ENCODE results near the gene SBNO2. TPM values are rescaled to one million over a fixed set of nuclear protein-coding genes. Genes with fewer than 3 reads are reported as not detected.

SBNO2 gene
- total RNA-seq, 2 donors from 2014 or later, result 14.7 to 17.7 TPM

DNA sequence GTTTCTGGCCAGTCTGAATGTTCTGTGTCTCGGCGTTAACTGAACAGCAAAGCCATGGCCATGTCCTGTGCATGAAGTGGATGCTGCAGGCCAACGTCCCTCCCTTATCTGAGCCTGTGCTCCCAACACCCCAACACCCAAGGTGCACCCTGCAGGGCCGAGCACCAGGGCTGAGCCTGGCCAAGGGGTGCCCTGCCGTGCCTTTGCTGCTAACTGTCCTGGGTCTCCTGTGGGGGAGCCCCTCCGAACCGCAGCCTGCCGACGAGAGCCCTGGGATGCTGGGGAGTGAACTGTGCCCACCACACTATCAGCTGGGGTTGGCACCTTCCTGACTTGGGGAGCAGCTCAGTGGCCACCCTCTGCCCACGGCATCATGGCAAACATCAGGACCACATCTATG, 52.7 kb downstream of the SBNO2 start:
- no peaks in the 10 kb centered on the region for H3K27me3 ChIP-seq
- no peaks in the 10 kb centered on the region for H3K9me3 ChIP-seq
- no peak for DNase-seq (ENCODE audit: low spot score)
- peaks cover 100% of the 10 kb centered on the region for H3K36me3 ChIP-seq
- H3K4me3 ChIP-seq, result no peak overlapping the region
- no peaks in the 10 kb centered on the region for H3K4me1 ChIP-seq
- TF ChIP-seq, protein P1, sequence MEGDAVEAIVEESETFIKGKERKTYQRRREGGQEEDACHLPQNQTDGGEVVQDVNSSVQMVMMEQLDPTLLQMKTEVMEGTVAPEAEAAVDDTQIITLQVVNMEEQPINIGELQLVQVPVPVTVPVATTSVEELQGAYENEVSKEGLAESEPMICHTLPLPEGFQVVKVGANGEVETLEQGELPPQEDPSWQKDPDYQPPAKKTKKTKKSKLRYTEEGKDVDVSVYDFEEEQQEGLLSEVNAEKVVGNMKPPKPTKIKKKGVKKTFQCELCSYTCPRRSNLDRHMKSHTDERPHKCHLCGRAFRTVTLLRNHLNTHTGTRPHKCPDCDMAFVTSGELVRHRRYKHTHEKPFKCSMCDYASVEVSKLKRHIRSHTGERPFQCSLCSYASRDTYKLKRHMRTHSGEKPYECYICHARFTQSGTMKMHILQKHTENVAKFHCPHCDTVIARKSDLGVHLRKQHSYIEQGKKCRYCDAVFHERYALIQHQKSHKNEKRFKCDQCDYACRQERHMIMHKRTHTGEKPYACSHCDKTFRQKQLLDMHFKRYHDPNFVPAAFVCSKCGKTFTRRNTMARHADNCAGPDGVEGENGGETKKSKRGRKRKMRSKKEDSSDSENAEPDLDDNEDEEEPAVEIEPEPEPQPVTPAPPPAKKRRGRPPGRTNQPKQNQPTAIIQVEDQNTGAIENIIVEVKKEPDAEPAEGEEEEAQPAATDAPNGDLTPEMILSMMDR (IDR thresholded peaks at IDR 0.05), result no peak
- H3K27ac ChIP-seq, result no peak overlapping the region

DNA sequence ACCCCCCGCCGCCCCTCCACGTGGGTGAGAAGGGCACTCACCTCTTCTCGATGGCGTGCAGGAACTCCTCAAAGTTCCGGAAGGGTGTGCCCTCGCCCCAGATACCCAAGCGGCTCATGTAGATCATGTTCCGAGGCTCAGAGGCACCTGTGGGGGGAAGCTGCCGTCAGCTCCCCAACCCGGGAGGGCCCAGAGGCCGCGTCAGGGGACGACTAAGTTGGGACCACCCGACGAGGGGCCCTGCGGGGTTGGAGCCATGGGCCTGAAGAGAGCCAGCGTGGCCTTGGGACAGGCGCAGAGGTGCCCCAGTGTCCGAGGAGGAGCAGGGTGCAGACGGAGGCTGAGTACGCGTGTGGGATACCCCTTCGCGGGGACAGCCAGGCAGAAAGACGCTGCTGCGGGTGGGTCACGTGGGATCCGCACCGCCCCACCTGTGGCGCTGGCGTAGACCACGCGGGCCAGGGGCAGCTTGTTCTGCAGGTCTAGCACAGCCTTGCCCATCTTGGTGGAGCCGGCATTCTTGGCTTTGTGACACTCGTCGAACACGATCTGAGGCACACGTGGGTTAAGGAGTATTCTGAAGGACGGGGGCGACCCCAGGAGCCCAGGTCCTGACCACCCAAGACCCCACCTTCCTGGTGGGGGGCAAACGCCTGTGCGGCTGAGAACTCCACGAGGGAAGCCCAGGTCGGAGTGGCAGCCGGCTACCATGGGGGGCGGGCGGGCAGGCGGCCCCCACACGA, 54.4 kb downstream of the SBNO2 start:
- H3K27ac ChIP-seq, result no peak overlapping the region

DNA sequence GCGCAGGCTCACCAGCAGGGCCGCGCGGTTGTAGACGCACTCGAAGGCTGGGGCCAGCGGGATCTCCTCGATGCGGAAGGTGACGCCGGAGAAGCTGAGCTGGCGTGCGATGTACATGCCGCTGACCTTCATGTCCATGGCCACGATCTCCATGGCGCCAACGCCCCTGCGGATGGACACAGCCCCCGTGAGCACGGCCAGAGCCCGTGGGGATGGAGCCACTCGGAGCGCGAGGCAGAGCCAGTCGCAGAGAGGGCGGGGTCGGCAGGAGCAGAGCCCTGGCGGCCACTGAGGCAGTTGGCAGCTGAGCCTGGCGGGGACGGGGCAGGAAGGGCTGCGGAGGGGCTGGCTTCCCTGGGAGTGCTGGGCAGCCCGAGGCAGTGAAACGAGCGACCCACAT, 55.1 kb downstream of the SBNO2 start:
- H3K36me3 ChIP-seq, result peaks cover 96% of the 10 kb centered on the region
- H3K4me1 ChIP-seq, result peaks cover 0 to 4% of the 10 kb centered on the region in 2 donors
- TF ChIP-seq, protein P1 (IDR thresholded peaks at IDR 0.05), result no peak
- H3K4me3 ChIP-seq, result no peak overlapping the region
- no peak for DNase-seq (ENCODE audit: low spot score)
- H3K27ac ChIP-seq, result no peak overlapping the region
- H3K9me3 ChIP-seq, result no peaks in the 10 kb centered on the region
- no peaks in the 10 kb centered on the region for H3K27me3 ChIP-seq

More for the DNA sequence above, 54.4 kb downstream of the SBNO2 start:
- no peaks in the 10 kb centered on the region for H3K27me3 ChIP-seq
- TF ChIP-seq, protein P1 (IDR thresholded peaks at IDR 0.05), result no peak
- H3K4me1 ChIP-seq, result no peaks in the 10 kb centered on the region
- H3K4me3 ChIP-seq, result no peak overlapping the region
- no peaks in the 10 kb centered on the region for H3K9me3 ChIP-seq
- H3K36me3 ChIP-seq, result peaks cover 96% of the 10 kb centered on the region
- DNase-seq (ENCODE audit: low spot score), result no peak

DNA sequence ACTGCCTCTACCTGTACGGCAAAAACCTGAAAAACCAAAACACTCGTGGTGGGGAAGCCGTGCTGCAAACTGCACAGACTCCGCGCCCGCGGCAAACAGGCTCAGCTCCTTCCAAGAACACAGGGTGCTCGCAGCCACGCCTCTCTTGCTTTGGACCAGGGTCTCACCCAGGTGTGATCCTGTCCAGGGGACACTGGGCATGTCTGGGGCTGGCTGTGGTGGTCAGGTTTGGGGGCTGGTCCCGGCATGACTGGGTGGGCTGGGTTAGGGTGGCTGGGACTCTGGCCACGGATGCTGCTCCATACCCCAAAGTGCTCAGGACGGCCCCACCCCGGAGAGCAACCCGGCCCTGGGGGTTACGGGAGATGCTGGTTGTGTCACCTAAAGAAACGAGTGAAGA, 56.4 kb downstream of the SBNO2 start:
- no peak for DNase-seq (ENCODE audit: low spot score)
- Histone ChIP-seq H3K27ac (no peak overlapping the region), H3K9me3 (no peaks in the 10 kb centered on the region), H3K4me1 (peaks cover 0 to 18% of the 10 kb centered on the region in 2 donors), H3K4me3 (no peak overlapping the region), H3K36me3 (peaks cover 89% of the 10 kb centered on the region), H3K27me3 (no peaks in the 10 kb centered on the region)
- TF ChIP-seq, protein P1 (IDR thresholded peaks at IDR 0.05), result no peak

DNA sequence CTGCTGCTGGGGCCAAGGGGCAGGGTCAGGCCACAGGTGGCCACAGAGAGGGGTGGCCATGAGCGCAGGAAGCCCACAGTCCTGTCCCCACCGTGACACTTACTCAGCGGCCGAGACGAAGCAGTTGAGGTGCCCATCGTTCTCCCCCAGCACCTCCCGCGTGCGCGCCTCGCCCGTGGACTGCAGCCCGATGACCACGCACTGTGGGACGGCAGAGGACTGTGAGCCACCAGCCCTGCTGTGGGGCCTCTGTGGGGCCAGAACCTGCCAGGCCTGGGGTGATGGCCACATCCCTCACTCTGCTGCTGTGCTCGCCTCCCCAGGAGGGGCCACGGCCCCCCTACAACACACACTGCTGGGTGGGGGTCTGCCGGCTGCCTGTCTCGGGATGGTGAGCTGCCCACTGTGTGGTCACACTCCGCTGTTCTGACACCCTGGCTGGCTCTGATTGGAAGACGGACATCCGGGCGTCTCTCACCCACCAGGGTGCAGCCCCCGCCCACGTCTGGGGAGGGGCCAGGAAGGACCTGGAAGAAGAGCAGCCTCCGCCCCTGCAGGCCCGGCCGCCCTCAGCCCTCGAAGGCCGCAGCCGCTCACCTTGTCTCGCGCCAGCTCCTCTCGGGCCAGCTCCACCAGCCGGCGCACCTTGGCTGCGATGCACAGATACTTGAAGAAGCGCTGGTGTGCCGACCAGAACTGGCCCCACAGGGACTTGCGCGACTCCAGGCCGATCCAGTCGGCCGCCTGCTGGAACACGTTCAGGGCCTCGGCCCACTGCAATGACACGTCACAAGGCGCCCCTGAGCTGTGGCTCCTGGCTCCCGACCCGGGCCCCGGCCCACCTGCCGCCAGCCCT, 57.1 kb downstream of the SBNO2 start:
- no peaks in the 10 kb centered on the region for H3K9me3 ChIP-seq
- TF ChIP-seq, protein P1 (IDR thresholded peaks at IDR 0.05), result no peak
- peaks cover 85% of the 10 kb centered on the region for H3K36me3 ChIP-seq
- H3K27me3 ChIP-seq, result no peaks in the 10 kb centered on the region
- H3K4me1 ChIP-seq, result peaks cover 0 to 25% of the 10 kb centered on the region in 2 donors
- no peak for DNase-seq (ENCODE audit: low spot score)
- H3K4me3 ChIP-seq, result no peak overlapping the region
- H3K27ac ChIP-seq, result no peak overlapping the region
